Measurements from ENCODE around the gene MYL12B.
"Not testable (repeated sequence)": the region's sequence is repeated elsewhere in the genome, so short reads cannot be mapped to it uniquely, and the experiment has no call there.

The MYL12B gene

DNA sequence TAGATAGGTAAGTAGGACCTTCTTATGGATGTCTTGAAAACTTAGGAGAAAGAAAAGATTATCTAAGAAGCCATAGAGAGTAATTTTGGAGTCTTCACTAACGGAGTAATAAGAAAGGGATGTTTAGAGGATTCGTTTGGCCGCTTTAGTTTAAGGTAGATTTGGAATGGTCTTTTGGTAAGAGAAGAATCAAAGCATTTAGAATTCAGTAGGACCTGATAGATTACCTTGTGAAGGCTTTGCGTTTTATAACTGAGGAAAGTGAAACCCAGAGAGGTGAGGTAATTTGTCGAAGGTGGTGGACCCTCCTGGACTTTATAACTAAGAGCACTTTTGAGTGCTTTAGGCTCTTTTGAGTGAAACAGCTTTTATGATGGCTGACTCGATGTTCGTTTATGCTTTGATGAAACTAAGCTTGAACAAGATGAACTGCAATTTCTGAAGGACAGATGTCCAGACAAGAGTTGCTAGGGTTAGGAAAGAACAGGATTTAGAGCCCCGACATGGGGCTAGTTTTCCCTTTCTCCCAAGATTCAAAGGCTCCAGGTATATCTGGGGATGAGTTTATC lies 1.3 kb downstream of the MYL12B start:
- no peak for DNase-seq

DNA sequence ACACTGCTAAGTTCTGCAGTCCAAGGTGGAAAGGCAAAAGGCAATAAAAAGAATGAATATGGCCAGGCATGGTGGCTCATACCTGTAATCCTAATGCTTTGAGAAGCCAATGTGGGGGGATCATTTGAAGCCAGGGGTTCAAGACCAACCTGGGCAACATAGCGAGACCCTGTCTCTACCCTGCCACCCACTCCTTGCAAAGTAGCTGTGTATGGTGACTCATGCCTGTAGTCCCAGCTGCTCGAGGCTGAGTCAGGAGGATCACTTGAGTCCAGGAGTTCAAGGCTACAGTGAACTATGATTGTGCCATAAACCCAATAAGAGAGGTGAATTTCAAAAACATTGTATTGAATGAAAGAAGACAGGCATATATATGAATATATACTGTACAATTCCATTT lies 2.4 kb downstream of the MYL12B start:
- no peak for DNase-seq

DNA sequence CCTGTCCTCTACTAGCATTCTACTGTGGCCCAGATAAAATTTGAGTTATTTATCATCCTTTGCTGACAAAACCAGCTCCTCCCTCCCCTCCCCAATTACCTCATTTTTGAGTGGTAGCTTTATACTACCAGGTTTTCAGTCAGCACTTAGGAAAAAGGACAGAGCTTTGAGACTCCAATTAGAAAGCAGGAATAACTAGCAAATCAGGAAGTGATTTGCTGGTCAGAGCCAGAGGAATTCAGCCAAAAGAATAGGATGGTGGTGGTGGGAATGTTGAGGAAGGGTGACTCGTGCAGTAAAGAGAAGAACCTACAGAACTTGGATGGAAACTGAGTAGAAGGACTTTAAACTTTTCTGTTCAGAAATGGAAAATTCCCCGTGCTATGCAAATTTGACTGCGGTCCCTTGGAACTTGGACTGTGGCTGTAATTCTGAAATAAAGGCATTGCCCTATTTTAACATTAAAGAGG lies 3.7 kb downstream of the MYL12B start:
- no peak for DNase-seq

DNA sequence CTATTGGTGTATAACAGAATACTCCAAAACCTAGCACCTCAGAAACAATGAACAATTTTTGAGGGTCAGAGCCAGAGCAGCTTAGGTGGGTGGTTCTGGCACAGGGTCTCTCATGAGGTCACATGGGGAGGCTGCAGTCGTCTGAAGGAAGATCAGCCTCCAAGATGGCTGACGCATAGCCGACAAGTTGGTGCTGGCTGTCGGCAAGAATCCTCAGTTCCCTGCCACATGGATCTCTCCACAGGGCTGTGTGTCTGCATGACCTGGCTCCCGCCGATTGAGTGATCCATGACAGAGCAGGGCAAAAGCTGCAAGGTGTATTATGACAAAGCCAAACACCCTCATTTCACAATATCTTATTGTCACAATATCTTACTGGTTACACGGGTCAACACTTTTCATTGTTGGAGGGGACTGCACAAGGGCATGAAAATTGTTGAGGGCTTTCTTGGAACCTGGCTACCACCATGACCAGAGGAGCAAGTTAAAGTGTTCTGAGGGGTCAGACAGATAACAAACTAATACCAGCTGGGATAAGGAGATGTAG lies 4.2 kb downstream of the MYL12B start:
- no peak for DNase-seq

DNA sequence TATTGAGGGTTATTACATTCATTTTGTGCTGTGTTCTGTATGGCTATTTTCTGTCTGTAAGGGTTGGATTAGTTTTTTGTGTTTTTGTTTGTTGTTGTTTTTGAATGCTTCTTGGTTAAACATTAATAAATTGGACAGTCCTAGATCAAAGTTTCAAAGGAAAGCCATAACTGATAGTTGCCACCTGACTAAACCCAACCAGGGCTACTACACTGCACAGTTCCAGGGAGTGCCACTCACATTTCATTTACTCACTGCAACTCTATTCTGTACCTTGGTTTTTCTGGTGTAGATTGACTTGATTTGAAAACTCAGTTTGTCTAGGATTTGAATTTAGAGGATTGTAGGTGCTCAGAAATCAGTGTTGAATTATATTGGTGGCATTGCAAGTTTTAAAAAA lies 6.4 kb downstream of the MYL12B start:
- DNase-seq: no peak

DNA sequence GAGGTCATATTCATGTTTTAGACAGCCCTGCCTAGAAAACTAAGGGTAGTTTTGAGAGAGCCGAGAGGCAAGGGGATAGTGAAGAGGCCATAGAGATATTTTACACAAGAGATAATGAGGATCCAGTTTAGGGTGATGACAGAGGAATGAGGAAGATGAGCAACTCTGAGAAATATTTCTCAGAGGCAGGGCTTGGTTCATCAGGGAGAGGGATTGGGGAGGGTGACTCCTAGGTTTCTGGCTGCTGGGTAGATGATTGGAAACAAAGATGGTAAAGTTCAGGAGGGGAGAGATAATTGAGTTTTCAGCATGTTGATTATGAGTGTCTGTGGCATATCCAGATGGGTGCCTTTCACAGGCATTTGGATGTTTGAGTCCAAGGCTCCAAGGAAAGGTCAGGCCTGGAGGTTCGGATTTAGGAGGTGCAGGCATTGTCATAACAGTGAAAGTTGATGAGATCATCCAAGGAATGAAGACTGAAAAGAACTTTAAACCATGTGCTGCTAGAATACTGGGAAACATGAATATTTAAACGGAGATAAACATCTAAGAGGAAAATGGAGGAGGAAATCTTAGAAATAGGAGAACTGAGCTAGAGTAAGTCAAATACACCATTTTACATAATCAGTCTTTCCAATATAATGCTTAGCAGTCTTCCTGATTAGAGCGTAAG lies 7.4 kb downstream of the MYL12B start:
- no peak for DNase-seq

DNA sequence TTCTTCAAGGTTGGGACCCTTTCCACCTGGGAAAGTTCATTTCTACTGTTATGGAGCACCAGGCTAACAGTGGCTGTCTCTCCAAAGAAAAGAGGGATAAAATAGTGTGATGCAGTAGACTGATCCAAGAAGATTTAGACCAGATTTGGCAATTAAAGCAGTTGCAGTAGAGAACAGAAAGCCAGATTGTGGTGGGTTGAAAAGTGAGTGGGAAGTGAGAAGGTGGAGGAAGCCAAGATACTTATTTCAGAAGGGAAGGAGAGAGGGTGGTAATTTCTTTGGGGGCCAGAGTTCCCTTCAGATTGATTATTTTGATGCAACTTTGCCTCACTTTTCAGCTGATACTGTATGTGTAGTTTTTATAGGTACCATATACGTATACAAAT lies 8.0 kb downstream of the MYL12B start:
- no peak for DNase-seq

DNA sequence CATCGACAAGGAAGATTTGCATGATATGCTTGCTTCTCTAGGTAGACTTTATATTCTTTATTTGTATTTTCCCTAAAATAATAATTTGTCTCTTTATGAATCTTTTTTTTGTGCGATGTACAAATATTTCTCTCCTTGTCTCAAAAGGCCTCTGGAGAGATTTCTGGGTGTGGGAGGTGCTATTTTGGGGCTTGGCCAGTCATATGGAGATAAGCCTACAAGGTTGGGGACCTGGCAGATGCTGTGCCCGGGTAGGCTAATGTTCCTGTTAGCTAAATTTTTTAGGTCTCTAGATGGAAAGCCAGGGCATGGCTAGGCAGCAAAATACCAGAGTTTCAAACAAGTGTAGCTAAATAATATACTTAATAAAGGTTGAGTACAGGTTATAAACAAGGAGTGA lies 11.1 kb downstream of the MYL12B start:
- no peak for DNase-seq

DNA sequence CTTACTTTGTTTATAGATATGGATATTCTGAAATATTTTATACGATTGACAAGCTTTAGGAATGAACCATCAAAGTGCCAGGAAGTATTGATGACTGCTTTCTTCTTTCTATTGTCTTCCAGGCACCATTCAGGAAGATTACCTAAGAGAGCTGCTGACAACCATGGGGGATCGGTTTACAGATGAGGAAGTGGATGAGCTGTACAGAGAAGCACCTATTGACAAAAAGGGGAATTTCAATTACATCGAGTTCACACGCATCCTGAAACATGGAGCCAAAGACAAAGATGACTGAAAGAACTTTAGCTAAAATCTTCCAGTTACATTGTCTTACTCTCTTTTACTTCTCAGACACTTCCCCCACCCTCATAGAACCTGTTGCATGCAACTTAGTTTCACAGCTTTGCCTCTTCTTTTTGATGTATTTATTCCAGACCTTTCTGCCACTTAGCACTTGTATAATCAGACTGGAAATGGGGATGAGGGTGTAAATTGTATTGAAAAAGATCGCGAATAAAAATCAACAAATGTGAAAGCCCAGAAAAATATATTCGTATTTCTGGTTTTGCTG lies 15.8 kb downstream of the MYL12B start:
- DNase-seq: not testable (repeated sequence)

DNA sequence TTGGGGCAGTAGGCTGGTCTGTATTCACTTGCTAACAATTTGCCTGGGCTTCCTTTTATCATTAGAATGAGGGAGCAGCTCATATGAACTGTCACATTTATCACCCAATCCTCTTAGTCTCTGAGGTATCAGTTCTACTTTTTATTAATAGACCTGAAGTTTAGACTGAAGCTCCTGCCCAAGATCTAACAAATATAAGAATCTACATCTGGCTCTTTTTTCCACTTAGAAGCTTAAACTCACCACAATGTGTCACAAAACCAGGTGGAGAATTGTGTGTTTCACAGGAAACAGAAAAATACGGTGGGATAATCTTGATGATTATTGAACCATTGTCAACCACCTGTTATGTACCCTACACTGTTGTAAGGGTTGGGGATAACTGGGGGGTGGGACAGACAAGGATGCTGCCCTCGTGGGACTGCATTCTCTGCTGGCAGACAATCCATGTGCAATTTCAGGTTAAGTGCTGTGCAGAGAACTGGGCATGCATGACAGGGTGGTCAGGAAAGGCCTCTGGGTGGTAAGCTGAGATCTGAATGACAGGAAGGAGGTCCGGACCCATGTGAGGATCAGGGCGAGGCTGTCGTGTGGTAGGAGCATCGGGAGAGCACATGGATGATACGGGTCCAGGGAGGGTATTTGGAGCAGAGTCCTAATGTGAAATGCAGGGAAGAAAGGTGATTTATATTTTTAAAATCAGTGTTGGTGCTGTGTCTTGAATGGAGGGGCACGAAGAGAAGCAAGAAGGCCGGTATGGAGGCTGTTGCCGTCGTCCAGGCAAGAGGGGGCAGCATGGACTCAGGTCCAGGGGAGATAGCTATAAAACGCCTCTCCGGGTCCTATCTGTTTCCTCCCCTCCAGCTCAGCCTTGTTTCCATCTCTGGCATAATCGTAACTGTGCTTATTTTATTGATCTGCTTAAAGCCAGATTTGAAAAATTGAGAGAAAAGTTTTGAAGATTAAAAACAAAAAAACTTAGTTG lies 17.6 kb downstream of the MYL12B start:
- no peak for DNase-seq

DNA sequence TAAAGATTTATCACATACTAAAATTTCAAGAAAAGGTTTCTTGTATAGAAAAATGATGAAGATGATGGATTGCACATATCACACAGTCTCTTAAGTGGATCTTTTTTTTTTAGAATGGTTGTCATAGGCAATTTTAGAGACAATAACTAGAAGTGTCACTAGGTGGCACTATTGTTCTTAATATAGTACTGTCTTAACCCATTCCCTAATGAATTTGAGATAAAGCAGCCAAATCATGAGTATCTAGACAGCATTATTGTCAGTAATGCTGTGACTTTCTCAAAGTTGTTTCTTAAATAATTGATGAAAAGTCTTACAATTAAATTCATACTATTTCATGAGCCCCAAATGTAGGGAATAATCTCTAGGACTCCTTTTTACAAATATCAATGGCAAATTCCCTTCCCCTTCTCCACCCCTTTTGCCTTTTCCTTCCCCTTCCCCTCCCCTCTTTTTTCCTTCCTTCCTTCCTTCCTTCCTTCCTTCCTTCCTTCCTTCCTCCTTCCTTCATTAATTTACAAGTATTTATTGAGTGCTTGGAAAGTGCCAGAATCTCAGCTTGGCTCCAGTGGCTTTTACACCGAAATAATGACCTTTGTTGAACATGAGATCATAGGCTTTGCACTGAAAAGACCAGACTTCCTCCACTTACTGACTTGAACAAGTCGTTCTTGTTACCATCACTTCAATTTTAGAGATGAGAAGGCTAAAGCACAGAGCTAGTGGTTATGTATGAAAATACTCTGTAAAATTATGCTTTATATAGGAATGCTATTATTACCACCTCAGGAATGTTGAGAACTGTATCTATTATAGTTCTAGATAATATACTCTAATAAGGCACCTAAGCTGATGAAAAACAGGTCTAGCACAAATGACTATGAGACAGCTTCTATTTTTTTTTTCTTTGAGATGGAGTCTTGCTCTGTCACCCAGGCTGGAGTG lies 19.8 kb downstream of the MYL12B start:
- peak in 1 of 2 experiments; percentile 78 for DNase-seq

DNA sequence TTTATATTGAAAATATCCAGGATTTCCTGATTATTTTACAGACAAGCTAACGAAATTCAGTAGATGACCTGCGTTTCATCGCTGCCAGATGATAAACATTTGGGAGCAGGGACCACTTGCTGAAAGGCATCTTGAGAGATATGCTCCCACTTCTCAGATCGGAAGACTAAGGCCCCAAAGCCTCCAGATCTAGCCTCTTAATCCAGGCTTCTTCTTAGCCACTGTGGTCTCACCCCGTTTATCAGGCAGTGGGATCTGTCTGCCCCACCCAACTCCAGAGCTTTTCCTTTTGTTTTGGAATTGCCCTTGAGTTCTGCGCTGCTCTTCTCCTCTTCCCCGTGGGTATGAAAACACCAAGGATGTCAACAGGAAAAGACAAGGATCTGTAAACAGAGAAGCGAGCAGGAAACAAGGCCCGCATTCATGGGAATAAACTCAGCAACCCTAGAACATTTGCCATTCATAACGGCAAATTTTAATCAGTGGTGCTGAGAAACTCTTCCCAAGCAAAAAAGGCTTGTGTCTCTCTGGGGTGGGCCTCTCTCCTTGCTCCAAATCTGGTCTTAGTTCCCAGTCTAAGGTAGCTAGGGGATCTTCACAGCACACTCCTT lies 21.4 kb downstream of the MYL12B start:
- no peak for DNase-seq

DNA sequence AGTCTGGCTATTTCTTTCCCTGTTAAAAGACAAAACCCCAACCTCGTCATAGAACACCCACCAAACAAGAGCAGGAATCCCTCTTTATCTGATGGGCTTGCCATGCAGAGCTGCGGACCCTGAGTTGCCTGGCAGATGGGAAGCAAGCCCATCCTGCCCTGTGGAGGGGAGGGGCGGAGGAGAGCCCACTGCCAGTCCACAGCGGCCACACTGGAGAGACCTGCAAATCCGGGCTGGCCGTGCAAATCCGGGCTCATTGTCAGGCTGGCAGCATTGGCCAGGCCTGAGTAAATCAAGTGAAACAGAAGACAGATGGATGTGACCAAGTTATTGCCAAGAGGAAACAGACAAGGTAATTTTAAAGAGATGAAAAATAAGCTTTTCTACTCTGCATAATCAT lies 22.0 kb downstream of the MYL12B start:
- peak; percentile 24 to 76 for DNase-seq

DNA sequence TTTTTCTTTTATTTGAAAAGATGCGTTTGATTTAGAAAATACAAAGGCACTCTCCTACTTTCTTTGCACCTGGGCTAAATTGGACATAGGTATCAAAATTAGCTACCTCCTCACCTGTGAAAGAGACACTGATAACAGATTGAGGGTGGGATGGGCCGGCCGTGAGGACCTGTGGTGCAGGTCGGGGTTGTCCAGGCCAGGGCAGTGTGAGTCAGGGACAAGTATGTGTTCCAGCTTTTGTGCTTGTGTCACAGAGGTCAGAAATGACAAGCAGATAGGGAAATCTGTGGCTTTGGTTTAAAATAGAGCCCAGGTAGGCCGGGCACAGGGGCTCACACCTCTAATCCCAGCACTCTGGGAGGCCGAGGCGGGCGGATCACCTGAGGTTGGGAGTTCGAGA lies 22.6 kb downstream of the MYL12B start:
- no peak for DNase-seq

DNA sequence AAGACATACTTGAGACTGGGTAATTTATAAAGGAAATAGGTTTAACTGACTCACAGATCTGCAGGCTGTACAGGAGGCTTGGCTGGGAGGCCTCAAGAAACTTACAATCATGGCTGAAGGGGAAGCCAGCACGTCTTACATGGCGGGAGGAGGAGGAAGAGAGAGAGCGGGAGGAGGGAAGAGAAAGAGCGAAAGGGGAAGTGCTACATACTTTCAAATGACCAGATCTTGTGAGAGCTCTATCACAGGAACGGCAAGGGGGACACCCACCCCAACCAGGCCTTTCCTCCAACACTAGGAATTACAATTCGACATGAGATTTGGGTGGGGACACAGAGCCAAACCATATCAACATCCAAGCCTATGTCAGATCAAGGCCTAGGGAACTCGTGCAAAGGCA lies 24.2 kb downstream of the MYL12B start:
- DNase-seq: no peak

DNA sequence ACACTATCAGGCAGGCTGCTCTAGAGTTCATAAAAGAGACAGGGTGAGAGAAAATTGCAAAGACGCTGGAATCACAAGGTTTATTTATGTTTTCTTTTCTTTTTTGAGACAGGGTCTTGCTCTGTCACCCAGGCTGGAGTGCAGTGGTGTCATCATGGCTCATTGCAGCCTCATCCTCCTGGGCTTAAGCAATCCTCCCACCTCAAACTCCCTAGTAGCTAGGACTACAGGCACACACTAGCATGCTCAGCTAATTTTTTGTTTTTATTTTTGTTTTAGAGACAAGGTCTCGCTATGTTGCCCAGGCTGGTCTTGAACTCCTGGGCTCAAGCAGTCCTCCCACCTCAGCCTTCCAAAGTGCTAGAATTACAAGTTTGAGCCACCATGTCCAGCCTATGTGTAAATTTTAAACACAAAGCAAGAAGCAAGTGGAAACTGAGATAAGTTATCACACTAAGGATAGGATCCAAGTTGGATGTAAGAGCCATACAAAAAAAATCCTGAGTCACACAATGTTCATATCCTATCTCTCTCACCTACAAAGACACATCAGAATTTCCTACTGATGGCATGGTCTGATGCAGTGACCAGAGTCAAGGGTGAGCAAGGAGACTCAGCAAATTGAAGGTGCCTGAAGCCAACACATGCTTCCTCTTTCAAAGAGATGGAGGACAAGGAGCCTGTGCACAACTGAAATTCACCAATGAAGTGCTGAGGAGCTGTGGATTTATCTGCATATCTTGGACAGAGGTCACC lies 31.4 kb downstream of the MYL12B start:
- DNase-seq: no peak

DNA sequence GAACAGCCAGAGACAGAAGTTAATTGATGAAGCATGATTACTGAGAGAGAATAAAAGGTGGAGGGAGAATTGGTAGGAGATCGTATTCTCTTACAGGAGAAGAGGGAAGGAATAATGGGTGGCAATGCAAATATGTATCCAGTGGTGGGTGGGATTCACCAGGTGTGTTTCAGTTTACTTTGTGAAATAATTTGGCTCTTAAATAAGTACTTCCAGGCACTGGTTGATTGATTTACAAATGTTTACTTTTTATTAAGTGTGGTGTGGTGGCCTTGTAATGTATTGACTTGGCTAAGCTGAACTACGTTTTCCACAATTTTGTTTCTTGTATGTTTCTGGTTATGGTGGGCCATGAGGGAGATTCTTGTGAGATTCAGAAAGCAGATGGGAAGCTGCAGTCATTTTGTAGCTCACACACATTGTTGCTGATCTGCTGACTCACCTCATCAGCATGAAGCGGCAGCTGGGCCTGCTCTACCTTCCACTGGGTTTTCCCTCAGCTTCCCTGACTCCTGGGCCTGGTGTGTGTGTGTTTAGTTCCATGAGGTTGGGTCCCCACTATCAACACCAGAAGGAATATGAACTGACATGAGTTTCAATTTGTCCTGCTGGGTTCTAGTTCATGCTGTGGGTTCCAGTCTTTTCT lies 32.6 kb downstream of the MYL12B start:
- DNase-seq: no peak

DNA sequence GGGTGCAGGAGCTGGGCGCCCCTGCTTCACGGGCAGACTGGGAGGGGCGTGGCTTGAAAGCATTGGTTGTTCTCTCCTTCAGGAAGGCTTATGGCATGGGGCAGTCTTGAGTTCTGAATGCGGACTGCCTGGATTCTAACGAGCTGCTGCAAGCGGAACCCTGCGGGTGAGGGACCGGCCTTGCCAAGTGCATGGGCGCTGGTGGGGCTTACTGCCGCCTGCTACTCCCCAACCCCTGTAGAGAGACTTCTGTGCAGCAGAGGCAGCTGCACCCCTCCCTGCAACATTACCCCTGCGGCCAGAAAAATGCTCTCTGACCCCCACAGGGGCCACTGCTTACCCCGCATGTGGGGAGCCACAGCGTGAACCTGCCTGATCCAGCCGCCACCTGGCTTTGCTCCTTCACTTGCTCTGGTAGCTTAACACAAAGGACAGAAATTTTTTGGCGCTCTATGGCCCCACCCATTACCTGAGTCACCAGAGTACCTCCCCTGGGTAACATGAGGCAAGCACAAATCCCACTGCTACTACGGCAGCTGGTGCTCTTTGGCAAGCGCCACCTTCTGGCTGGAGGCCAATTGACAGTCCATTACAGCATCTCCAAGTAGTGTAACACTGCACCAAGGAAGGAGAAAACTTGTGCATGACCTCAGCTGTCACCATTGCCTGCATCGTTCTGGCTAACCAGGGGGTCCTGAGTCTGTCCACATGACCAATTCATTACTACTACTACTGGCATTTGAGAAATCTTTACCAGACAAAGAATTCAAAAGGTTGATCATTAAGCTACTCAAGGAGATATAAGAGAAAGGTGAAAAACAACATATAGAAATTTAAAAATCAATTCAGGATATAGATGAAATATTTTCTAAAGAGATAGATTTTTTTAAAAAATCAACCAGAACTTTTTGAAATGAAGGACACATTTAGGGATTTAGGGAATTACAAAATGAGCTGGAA lies 35.4 kb downstream of the MYL12B start:
- DNase-seq: peak; percentile 74 to 86

DNA sequence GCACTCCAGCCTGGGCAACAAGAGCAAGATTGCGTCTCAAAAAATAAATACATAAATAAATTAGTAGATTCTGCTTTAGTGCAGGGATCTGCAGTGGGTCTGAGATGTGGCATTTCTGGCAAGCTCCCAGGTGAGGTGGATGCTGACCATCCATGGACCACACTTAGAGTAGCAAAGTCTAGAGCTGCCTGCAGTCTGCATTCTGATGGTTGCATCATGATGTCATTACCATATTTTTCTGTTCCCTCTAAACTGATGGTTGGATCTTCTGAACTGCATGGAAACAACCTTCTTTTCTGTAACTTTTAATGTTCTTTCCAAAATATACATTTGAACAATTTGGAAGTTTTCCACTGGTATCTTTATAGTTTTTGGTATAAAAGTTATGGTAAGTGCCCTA lies 42.9 kb downstream of the MYL12B start:
- DNase-seq: no peak
